Neuronal stem cell (in vitro differentiated cells): ENCODE measurements around the gene MUC20.
A peak's percentile ranks its signal among the peaks of the same experiment; 100 is the strongest.
"Not testable (repeated sequence)": the region's sequence is repeated elsewhere in the genome, so short reads cannot be mapped to it uniquely, and the experiment has no call there.

Experiments
- DNase-seq: peaks from one replicate; pipeline ENCODE4 v3.0.0-alpha.2; 2013; ENCODE audit warnings: low spot score
- H2AFZ ChIP-seq: one replicate; pipeline ENCODE4 v1.6.1; 2013; ENCODE audit warnings: mild to moderate bottlenecking, low read length, inconsistent platforms
- H2AK5ac ChIP-seq: 2 replicates; pipeline ENCODE4 v1.6.1; 2013; ENCODE audit warnings: low read depth, mild to moderate bottlenecking, inconsistent platforms, low read length, moderate library complexity, mixed read lengths
- H2BK120ac ChIP-seq: 2 replicates; pipeline ENCODE4 v1.6.1; 2013; ENCODE audit warnings: low read depth, mild to moderate bottlenecking, inconsistent platforms, low read length, moderate library complexity, mixed read lengths
- H2BK12ac ChIP-seq: one replicate; pipeline ENCODE4 v1.6.1; 2013; ENCODE audit warnings: low read length, inconsistent platforms
- H2BK15ac ChIP-seq: 2 replicates; pipeline ENCODE4 v1.6.1; 2013; ENCODE audit warnings: mild to moderate bottlenecking, low read length, inconsistent platforms, mixed read lengths
- H2BK5ac ChIP-seq: one replicate; pipeline ENCODE4 v1.6.1; 2013; ENCODE audit warnings: inconsistent platforms, mild to moderate bottlenecking, low read length, moderate library complexity
- H3K14ac ChIP-seq: one replicate; pipeline ENCODE4 v1.6.1; 2013; ENCODE audit warnings: low read length, inconsistent platforms
- H3K18ac ChIP-seq: 2 replicates; pipeline ENCODE4 v1.6.1; 2013; ENCODE audit warnings: low read length, inconsistent platforms
- H3K23ac ChIP-seq: 2 replicates; pipeline ENCODE4 v1.6.1; 2013; ENCODE audit warnings: low read depth, mild to moderate bottlenecking, mixed read lengths, low read length, inconsistent platforms; ENCODE audit not compliant: poor library complexity
- H3K27ac ChIP-seq: replicated peaks from 3 replicates; pipeline ENCODE4 v1.5.1; 2013; ENCODE audit warnings: low read length, inconsistent platforms
- H3K27me3 ChIP-seq, 3 experiments: 2 replicates each; pipeline ENCODE4 v1.6.1; 2013; ENCODE audit warnings: low read length in 3 of 3, mild to moderate bottlenecking in 2 of 3, inconsistent platforms in 1 of 3, low read depth in 1 of 3, mixed read lengths in 1 of 3, moderate library complexity in 1 of 3; ENCODE audit not compliant: control insufficient read depth in 3 of 3, insufficient read depth in 3 of 3
- H3K36me3 ChIP-seq, 2 donors: replicated peaks in 1 of 2; 2 replicates each; pipeline ENCODE4 v1.6.1; 2013; ENCODE audit warnings: low read length in 2 of 2; ENCODE audit not compliant: control insufficient read depth in 2 of 2, insufficient read depth in 2 of 2
- H3K4ac ChIP-seq: 2 replicates; pipeline ENCODE4 v1.6.1; 2013; ENCODE audit warnings: inconsistent platforms, mild to moderate bottlenecking, low read length, moderate library complexity
- H3K4me1 ChIP-seq, 2 donors: 1 replicate in 1 of 2; 2 replicates in 1 of 2; pipeline ENCODE4 v1.6.1; 2013; ENCODE audit warnings: low read length in 2 of 2, low read depth in 1 of 2; ENCODE audit not compliant: control insufficient read depth in 2 of 2, insufficient read depth in 1 of 2
- H3K4me2 ChIP-seq: one replicate; pipeline ENCODE4 v1.6.1; 2013; ENCODE audit warnings: mild to moderate bottlenecking, low read length, inconsistent platforms; ENCODE audit not compliant: insufficient read depth, poor library complexity, severe bottlenecking
- H3K4me3 ChIP-seq, 2 donors: 2 replicates each; pipeline ENCODE4 v1.5.1; 2013; ENCODE audit warnings: low read length in 2 of 2, mild to moderate bottlenecking in 2 of 2, inconsistent platforms in 1 of 2, moderate library complexity in 1 of 2
- H3K79me1 ChIP-seq: one replicate; pipeline ENCODE4 v1.6.1; 2013; ENCODE audit warnings: low read depth, mild to moderate bottlenecking, inconsistent platforms, low read length, moderate library complexity
- H3K9ac ChIP-seq: one replicate; pipeline ENCODE4 v1.6.1; 2013; ENCODE audit warnings: mild to moderate bottlenecking, low read depth, low read length, inconsistent platforms; ENCODE audit not compliant: poor library complexity
- H3K9me3 ChIP-seq, 2 donors: replicated peaks in 1 of 2; 2 replicates each; pipeline versions ENCODE3 to v1.6.1; 2013; ENCODE audit warnings: low read length in 2 of 2, mild to moderate bottlenecking in 2 of 2, inconsistent platforms in 1 of 2, low read depth in 1 of 2, mixed read lengths in 1 of 2, moderate library complexity in 1 of 2; ENCODE audit not compliant: control insufficient read depth in 2 of 2, insufficient read depth in 1 of 2
- H4K8ac ChIP-seq: one replicate; pipeline ENCODE4 v1.6.1; 2013; ENCODE audit warnings: low read depth, mild to moderate bottlenecking, inconsistent platforms, low read length, moderate library complexity
- H4K91ac ChIP-seq: one replicate; pipeline ENCODE4 v1.6.1; 2013; ENCODE audit warnings: low read length, low read depth, mild to moderate bottlenecking, inconsistent platforms; ENCODE audit not compliant: poor library complexity
- WGBS, 2 donors: extraction: QIAGEN DNeasy Blood & Tissue Kit; methylation state at CpG; one replicate each; pipeline ENCODE4 v1.1.7; 2013; ENCODE audit warnings: missing lambda C conversion rate in 2 of 2, mixed read lengths in 1 of 2; ENCODE audit not compliant: insufficient read length in 2 of 2, insufficient replicate concordance in 1 of 2; ENCODE audit errors: extremely low coverage in 2 of 2; 5-methylcytosine and 5-hydroxymethylcytosine counted together

Gene MUC20

DNA sequence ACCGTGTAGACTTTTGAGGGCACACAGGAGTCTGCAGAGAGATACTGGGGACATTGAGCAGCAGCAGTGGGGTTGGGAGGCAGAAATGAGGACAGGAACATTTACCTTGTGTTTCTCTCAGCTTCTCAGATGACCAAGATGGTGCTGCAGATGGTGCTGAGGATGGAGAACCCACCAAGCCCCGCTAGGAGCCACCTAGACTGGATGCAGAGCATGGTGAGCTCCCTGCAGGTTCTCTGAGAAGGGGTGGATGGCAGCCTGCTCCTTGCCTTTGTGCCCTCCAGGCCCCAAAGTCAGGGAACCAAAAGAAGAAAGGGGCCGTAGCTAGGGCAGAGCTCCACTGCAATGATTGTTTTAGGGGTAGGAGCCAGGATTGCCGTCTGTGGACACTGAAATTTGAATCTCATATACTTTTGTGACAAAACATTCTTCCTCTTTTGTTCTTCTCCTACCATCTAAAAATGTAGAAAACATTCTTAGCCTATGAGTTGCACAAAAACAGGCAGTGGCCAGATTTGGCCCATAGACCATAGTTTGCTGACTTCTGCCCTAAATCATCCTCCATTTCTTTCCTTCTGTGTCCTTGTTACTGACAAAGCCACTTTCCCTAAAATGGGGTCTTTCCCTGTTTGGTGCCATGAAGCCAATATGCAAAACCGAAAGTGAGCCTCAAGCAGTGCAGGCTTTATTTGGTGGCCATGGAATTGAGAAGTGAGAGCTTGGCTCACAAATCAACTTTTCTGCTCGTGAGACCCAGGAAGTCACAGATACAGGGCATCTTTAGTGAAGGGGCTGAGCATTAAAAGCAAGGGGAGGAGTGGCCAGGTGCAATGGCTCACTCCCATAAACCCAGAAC, 11.9 kb upstream of the MUC20 start:
- no peak overlapping the region for H2AK5ac ChIP-seq
- H3K27me3 ChIP-seq, result no peaks in the 10 kb centered on the region
- H2BK12ac ChIP-seq, result no peak overlapping the region
- no peak overlapping the region for H2BK15ac ChIP-seq
- H2AFZ ChIP-seq, result no peak overlapping the region
- no CpG with 5 or more reads among the region's 6 CpGs for WGBS, 2 donors
- no peak for DNase-seq
- no peaks in the 10 kb centered on the region for H3K36me3 ChIP-seq
- no peak overlapping the region for H4K8ac ChIP-seq
- H2BK120ac ChIP-seq, result no peak overlapping the region
- H3K14ac ChIP-seq, result no peak overlapping the region
- H4K91ac ChIP-seq, result no peak overlapping the region
- H3K4me2 ChIP-seq, result no peak overlapping the region
- no peak overlapping the region for H3K27ac ChIP-seq
- no peak overlapping the region for H3K18ac ChIP-seq
- H3K4me1 ChIP-seq, result no peaks in the 10 kb centered on the region
- H3K4ac ChIP-seq, result no peak overlapping the region
- H3K9ac ChIP-seq, result no peak overlapping the region
- no peaks in the 10 kb centered on the region for H3K9me3 ChIP-seq
- H3K79me1 ChIP-seq, result no peaks in the 10 kb centered on the region
- no peak overlapping the region for H3K23ac ChIP-seq
- no peak overlapping the region for H2BK5ac ChIP-seq
- no peak overlapping the region for H3K4me3 ChIP-seq

DNA sequence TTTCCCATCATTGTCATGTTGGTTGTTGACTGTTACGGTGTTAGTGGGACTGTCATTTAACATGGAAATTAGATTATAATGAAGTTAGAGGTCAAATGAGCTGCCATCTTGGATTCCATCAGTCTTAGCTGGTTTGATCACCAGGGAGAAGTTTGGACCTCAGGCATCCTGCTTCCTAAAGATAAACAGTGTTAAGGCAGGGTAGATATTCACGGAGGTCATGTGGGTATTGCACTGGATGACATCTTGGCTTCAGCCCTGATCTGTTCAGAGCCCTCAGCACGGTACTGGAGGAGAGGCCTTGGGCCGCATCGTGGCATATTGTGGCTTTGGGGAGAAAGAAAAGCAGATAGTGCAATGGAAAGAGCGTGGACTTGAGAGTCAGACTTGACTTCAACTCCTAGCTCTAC, 11.1 kb upstream of the MUC20 start:
- no peak overlapping the region for H2BK12ac ChIP-seq

DNA sequence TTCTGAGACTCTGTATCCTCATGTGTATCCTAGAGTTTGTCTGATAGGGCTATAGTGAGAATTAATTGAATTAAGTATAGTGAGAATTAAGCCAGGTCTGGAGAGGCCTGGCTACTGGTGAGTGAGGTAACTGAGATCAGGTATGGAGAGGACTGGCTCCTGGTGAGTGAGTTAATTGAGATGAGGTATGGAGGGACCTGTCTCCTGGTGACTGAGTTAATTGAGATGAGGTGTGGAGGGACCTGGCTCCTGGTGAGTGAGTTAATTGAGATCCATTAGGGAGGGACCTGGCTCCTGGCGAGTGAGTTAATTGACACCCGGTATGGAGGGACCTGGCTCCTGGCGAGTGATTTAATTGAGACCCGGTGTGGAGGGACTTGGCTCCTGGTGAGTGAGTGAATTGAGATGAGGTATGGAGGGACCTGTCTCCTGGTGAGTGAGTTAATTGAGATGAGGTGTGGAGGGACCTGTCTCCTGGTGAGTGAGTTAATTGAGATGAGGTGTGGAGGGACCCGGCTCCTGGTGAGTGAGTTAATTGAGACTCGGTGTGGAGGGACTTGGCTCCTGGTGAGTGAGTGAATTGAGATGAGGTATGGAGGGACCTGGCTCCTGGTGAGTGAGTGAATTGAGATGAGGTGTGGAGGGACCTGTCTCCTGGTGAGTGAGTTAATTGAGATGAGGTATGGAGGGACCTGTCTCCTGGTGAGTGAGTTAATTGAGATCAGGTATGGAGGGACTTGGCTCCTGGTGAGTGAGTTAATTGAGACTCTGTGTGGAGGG, 10.5 kb upstream of the MUC20 start:
- not testable (repeated sequence) for H3K79me1 ChIP-seq, H3K27ac ChIP-seq, H3K27me3 ChIP-seq, H3K23ac ChIP-seq, H3K4me2 ChIP-seq, H3K14ac ChIP-seq, H2AFZ ChIP-seq, H3K9ac ChIP-seq, H4K91ac ChIP-seq, H2BK12ac ChIP-seq, H3K9me3 ChIP-seq, DNase-seq, H2BK120ac ChIP-seq, H3K4me3 ChIP-seq, H2BK15ac ChIP-seq, H2BK5ac ChIP-seq, H3K4me1 ChIP-seq, H2AK5ac ChIP-seq, H3K4ac ChIP-seq, H4K8ac ChIP-seq, H3K18ac ChIP-seq, H3K36me3 ChIP-seq
- no CpG with 5 or more reads among the region's 6 CpGs for WGBS, 2 donors

More for the DNA sequence above, 11.1 kb upstream of the MUC20 start:
- Histone ChIP-seq H3K79me1 (no peaks in the 10 kb centered on the region), H2AK5ac (no peak overlapping the region), H3K23ac (no peak overlapping the region), H3K18ac (no peak overlapping the region), H2BK120ac (no peak overlapping the region), H3K27ac (no peak overlapping the region), H2BK5ac (no peak overlapping the region), H3K4me3 (peak overlapping the region in 1 of 2 donors; percentile 1), H3K27me3 (no peaks in the 10 kb centered on the region), H2AFZ (no peak overlapping the region), H3K9ac (no peak overlapping the region), H3K4me1 (no peaks in the 10 kb centered on the region), H3K36me3 (no peaks in the 10 kb centered on the region), H2BK15ac (no peak overlapping the region), H4K91ac (no peak overlapping the region), H3K4ac (no peak overlapping the region), H4K8ac (no peak overlapping the region), H3K9me3 (peaks cover 0 to 4% of the 10 kb centered on the region in 2 donors), H3K14ac (no peak overlapping the region), H3K4me2 (no peak overlapping the region)
- no peak for DNase-seq
- no CpG with 5 or more reads among the region's 6 CpGs for WGBS, 2 donors
